PC-3 (cell line): ENCODE measurements around the gene OR5AC2. TPM values are rescaled to one million over a fixed set of nuclear protein-coding genes. Genes with fewer than 3 reads are reported as not detected.

Experiments used
- ATAC-seq: fragments of 200-7000 bp; cut with Tn5 transposase; 2 replicates; pipeline ENCODE4 v1.9.1; 2020; ENCODE audit warnings: mild to moderate bottlenecking, moderate library complexity
- Bru-seq: library from RNA; stranded (reverse); fragments of 400-500 nt; gene quantifications from one replicate; lab custom pipeline; 2021; lab: Mats Ljungman, UMichigan
- BruChase-seq, 2 experiments: library from RNA; stranded (reverse); fragments of 400-500 nt; gene quantifications; one replicate each; lab custom pipeline; 2021; lab: Mats Ljungman, UMichigan
- BruUV-seq: library from RNA; stranded (reverse); fragments of 400-500 nt; replicated peaks from 2 replicates; lab custom pipeline; 2021; lab: Mats Ljungman, UMichigan
- CTCF ChIA-PET: fragments of 300-600 bp; sonication (Branson Sonifier 250); formaldehyde crosslinking; loops from one replicate; lab custom pipeline; 2022; ENCODE audit warnings: antibody characterized with exemption; lab: Charles Lee
- POLR2A ChIA-PET: fragments of 300-600 bp; sonication (Branson Sonifier 250); formaldehyde crosslinking; loops from one replicate; lab custom pipeline; 2022; ENCODE audit warnings: antibody characterized with exemption; ENCODE audit not compliant: unreplicated experiment; lab: Charles Lee
- DNase-seq: peaks from one replicate; pipeline ENCODE4 v3.0.0-alpha.2; 2015
- H2AFZ ChIP-seq: fragments of 300-600 bp; sonication (generic); 2 replicates; pipeline ENCODE4 v1.6.0; 2016; ENCODE audit warnings: antibody characterized with exemption, low read length
- H3F3A ChIP-seq: fragments of 300-600 bp; sonication (generic); one replicate; pipeline ENCODE4 v1.6.0; 2017; ENCODE audit warnings: antibody characterized with exemption, low read length, control low read depth, mild to moderate bottlenecking; ENCODE audit not compliant: unreplicated experiment
- H3K27ac ChIP-seq: fragments of 300-600 bp; sonication (generic); 2 replicates; pipeline ENCODE4 v1.5.1; 2016; ENCODE audit warnings: mild to moderate bottlenecking, low read length
- H3K27me3 ChIP-seq: fragments of 300-600 bp; sonication (generic); 2 replicates; pipeline ENCODE4 v1.6.1; 2016; ENCODE audit warnings: low read length, mixed read lengths
- H3K36me3 ChIP-seq: fragments of 300-600 bp; sonication (generic); 2 replicates; pipeline ENCODE4 v1.6.1; 2016; ENCODE audit warnings: low read depth, mixed run types, low read length, mixed read lengths
- H3K4me1 ChIP-seq: fragments of 300-600 bp; sonication (generic); 2 replicates; pipeline ENCODE4 v1.5.1; 2016; ENCODE audit warnings: low read length; ENCODE audit not compliant: insufficient read depth
- H3K4me2 ChIP-seq: fragments of 300-600 bp; sonication (generic); 2 replicates; pipeline ENCODE4 v1.6.0; 2016; ENCODE audit warnings: low read length
- H3K4me3 ChIP-seq: fragments of 300-600 bp; sonication (generic); 2 replicates; pipeline ENCODE4 v1.5.1; 2016; ENCODE audit warnings: mild to moderate bottlenecking, low read length, mixed read lengths
- H3K79me2 ChIP-seq: fragments of 300-600 bp; sonication (generic); 2 replicates; pipeline ENCODE4 v1.6.1; 2017; ENCODE audit warnings: low read length, mixed read lengths
- H3K9ac ChIP-seq: fragments of 300-600 bp; sonication (generic); 2 replicates; pipeline ENCODE4 v1.6.0; 2016; ENCODE audit warnings: mild to moderate bottlenecking, low read length
- H3K9me2 ChIP-seq: fragments of 300-600 bp; sonication (generic); replicated peaks from 2 replicates; pipeline ENCODE4 v1.6.1; 2016; ENCODE audit warnings: mixed run types, low read length, mixed read lengths
- H3K9me3 ChIP-seq: fragments of 300-600 bp; sonication (generic); 2 replicates; pipeline ENCODE4 v1.6.1; 2016; ENCODE audit warnings: low read length, mixed read lengths
- H4K20me1 ChIP-seq: fragments of 300-600 bp; sonication (generic); 2 replicates; pipeline ENCODE4 v1.6.1; 2016; ENCODE audit warnings: low read length, mixed read lengths
- EZH2 ChIP-seq: fragments of 300-600 bp; sonication (generic); IDR thresholded peaks from one replicate; pipeline ENCODE4 v1.6.1; 2017; ENCODE audit warnings: antibody characterized with exemption, mild to moderate bottlenecking, low read length; ENCODE audit not compliant: unreplicated experiment
- EZH2phosphoT487 ChIP-seq: fragments of 300-600 bp; sonication (generic); IDR thresholded peaks from 2 replicates; pipeline ENCODE4 v1.6.1; 2018; ENCODE audit warnings: mild to moderate bottlenecking, antibody characterized with exemption, low read length, borderline replicate concordance
- intact Hi-C: fragments of 100-400 bp; cut with micrococcal nuclease; formaldehyde crosslinking; loops from 2 replicates; pipeline ENCODE4 v1.9.0; 2023
- long read RNA-seq: library from polyadenylated mRNA; unstranded; transcript quantifications from one replicate; pipeline ENCODE4 v2.0.0, GENCODE V29; 2021; ENCODE audit not compliant: unreplicated experiment
- total RNA-seq: library from RNA; depleted of rRNA; stranded (reverse); fragments of >200 nt; gene quantifications from 2 replicates; pipeline ENCODE4 v1.2.3, GENCODE V29; 2014; rRNA removed
- TF ChIP-seq, protein P1 (sequence below): fragments of 300-600 bp; sonication (generic); conservative IDR thresholded peaks from 2 replicates; pipeline ENCODE4 v1.5.1; 2017; ENCODE audit warnings: antibody characterized with exemption, low read depth, mild to moderate bottlenecking, low read length

Gene OR5AC2
- total RNA-seq = not detected in 2 replicates
- not detected for Bru-seq, nascent RNA
- BruChase-seq, experiment 1, labeled RNA remaining after a 6-hour chase = not detected
- BruChase-seq, experiment 2, labeled RNA remaining after a 2-hour chase = not detected
- long read RNA-seq = 0 reads

- H3K9ac ChIP-seq = no peak within 1 kb of the TSS
- H2AFZ ChIP-seq = no peak within 1 kb of the TSS
- no peaks in the 10 kb centered on the region for H3K79me2 ChIP-seq
- intact Hi-C loops = no loop called here
- DNase-seq (no peak), ATAC-seq (no peak)
- H3K4me1 ChIP-seq = no peaks in the 10 kb centered on the region
- no peaks in the 10 kb centered on the region for H3F3A ChIP-seq
- no peak within 1 kb of the TSS for H3K4me3 ChIP-seq
- POLR2A ChIA-PET = no interaction called here
- H3K4me2 ChIP-seq = no peak within 1 kb of the TSS
- H3K36me3 ChIP-seq = no peaks in the 10 kb centered on the region
- BruUV-seq = no TSS peak
- TF ChIP-seq EZH2 = no peak
- TF ChIP-seq EZH2phosphoT487 = no peak
- TF ChIP-seq, protein P1, sequence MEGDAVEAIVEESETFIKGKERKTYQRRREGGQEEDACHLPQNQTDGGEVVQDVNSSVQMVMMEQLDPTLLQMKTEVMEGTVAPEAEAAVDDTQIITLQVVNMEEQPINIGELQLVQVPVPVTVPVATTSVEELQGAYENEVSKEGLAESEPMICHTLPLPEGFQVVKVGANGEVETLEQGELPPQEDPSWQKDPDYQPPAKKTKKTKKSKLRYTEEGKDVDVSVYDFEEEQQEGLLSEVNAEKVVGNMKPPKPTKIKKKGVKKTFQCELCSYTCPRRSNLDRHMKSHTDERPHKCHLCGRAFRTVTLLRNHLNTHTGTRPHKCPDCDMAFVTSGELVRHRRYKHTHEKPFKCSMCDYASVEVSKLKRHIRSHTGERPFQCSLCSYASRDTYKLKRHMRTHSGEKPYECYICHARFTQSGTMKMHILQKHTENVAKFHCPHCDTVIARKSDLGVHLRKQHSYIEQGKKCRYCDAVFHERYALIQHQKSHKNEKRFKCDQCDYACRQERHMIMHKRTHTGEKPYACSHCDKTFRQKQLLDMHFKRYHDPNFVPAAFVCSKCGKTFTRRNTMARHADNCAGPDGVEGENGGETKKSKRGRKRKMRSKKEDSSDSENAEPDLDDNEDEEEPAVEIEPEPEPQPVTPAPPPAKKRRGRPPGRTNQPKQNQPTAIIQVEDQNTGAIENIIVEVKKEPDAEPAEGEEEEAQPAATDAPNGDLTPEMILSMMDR = no peak
- H3K27ac ChIP-seq = no peak within 1 kb of the TSS
- CTCF ChIA-PET = no interaction called here
- H3K9me3 ChIP-seq = no peaks in the 10 kb centered on the region
- H3K9me2 ChIP-seq = no peaks in the 10 kb centered on the region
- H4K20me1 ChIP-seq = no peaks in the 10 kb centered on the region
- H3K27me3 ChIP-seq = peaks cover 31% of the 10 kb centered on the region
Observed at GRCh38 chr3:98086873-98087272, at the start of gene OR5AC2. Gene OR5AC2 (plus strand): TSS chr3:98087173. CDS start chr3:98087173, 0 bp downstream.

- CTCF ChIA-PET = interaction anchor here (0.6 to 1.0 kb wide), 3 partner anchors 15 to 980 kb away, joined by 3 to 5 read pairs (median 3); no protein-coding TSS in a partner anchor
- Histone ChIP-seq H3K79me2 (no peaks in the 10 kb centered on the region), H3K9me3 (peaks cover 5% of the 10 kb centered on the region; the same call in 1 of the 2 replicates), H3F3A (no peaks in the 10 kb centered on the region), H3K9me2 (no peaks in the 10 kb centered on the region), H3K27ac (no peak overlapping the region), H3K4me1 (no peaks in the 10 kb centered on the region), H3K4me3 (no peak overlapping the region), H3K27me3 (peaks cover 24% of the 10 kb centered on the region), H3K9ac (no peak overlapping the region), H2AFZ (no peak overlapping the region; the same call in 1 of the 2 replicates), H3K4me2 (peak overlapping the region; percentile 87; the same call in 1 of the 2 replicates), H3K36me3 (no peaks in the 10 kb centered on the region), H4K20me1 (no peaks in the 10 kb centered on the region)
- BruUV-seq = no TSS peak
- POLR2A ChIA-PET = no interaction called here
- TF ChIP-seq EZH2phosphoT487 (no peak), EZH2 (no peak)
- TF ChIP-seq, protein P1 = no peak
- ATAC-seq = no peak
- intact Hi-C loops = loop anchor here (2.0 kb wide), 4 partner anchors 147 to 555 kb away; partner anchors contain the start of genes CLDND1 and CPOX
- no peak for DNase-seq
Observed at GRCh38 chr3:98038286-98038685, 48.7 kb upstream of the OR5AC2 start.

DNA sequence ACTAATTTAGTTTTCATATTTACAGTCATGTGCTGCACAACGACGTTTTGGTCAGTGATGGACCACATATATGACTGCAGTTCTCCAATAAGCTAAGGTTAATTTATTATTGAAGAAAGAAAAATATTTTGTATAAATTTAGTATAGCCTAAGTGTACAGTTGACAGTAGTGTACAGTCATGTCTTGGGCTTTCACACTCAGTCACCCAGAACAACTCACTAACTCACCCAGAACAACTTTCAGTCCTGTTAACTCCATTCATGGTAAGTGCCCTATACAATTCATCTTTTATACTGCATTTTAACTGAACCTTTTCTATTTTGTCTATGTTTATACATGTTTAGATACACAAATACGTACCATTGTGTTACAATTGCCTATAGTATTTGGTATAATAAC, 48.1 kb upstream of the OR5AC2 start:
- ATAC-seq (peak; percentile 27; the same call in 1 of the 2 replicates), DNase-seq (no peak)
- H3K4me1 ChIP-seq = no peaks in the 10 kb centered on the region
- no peaks in the 10 kb centered on the region for H3K79me2 ChIP-seq
- TF ChIP-seq, protein P1 = no peak
- TF ChIP-seq EZH2 = no peak
- TF ChIP-seq EZH2phosphoT487 = no peak
- no TSS peak for BruUV-seq
- no peaks in the 10 kb centered on the region for H3K9me2 ChIP-seq
- peaks cover 18% of the 10 kb centered on the region for H3K27me3 ChIP-seq
- H3K27ac ChIP-seq = no peak overlapping the region
- peak overlapping the region; percentile 61 for H3K4me3 ChIP-seq
- intact Hi-C loops = loop anchor here (1.0 to 2.0 kb wide), 8 partner anchors 146 to 554 kb away; partner anchors contain the start of genes CLDND1 and CPOX
- POLR2A ChIA-PET = no interaction called here
- peaks cover 5% of the 10 kb centered on the region; the same call in 1 of the 2 replicates for H3K9me3 ChIP-seq
- no peaks in the 10 kb centered on the region for H3K36me3 ChIP-seq
- no peaks in the 10 kb centered on the region for H4K20me1 ChIP-seq
- H3F3A ChIP-seq = no peaks in the 10 kb centered on the region
- CTCF ChIA-PET = interaction anchor here (0.7 kb wide), 1 partner anchor 980 kb away, joined by 3 read pairs; no protein-coding TSS in a partner anchor
- no peak overlapping the region for H3K9ac ChIP-seq
- peak overlapping the region; percentile 82 for H2AFZ ChIP-seq
- peak overlapping the region; percentile 87 for H3K4me2 ChIP-seq
